OCI-M1 (cell line): ENCODE data around the gene HES6.

Experiments
- DNase-seq: peaks from one replicate; lab custom pipeline; 2025; lab: John Stamatoyannopoulos, UW

The HES6 gene

DNA sequence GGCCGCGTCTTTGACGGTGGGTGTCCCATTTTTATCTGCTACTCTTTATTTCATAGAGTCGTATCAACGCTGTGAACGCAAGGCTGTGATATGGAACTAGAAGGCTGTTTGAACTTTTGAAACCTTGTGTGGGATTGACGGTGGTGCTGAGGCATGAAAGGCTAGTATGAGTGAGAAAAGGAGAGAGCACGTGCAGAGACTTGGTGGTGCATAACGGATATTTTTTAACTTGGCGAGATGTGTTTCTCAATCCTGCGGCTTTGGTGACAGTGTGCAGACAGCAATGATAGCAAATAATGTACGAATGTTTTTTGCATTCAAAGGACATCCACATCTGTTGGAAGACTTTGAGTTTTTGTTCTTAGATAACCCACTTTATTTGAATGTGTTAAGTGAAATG is 6.2 kb downstream of the HES6 start:
- DNase-seq: no peak

DNA sequence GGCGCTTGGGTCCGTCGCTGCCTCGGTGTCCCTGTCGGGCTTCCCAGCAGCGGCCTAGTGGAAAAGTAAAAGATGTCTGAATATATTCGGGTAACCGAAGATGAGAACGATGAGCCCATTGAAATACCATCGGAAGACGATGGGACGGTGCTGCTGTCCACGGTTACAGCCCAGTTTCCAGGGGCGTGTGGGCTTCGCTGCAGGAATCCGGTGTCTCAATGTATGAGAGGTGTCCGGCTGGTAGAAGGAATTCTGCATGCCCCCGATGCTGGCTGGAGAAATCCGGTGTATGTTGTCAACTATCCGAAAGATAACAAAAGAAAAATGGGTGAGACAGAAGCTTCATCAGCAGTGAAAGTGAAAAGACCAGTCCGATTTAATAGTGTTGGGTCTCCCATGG is 8.0 kb downstream of the HES6 start:
- no peak for DNase-seq

DNA sequence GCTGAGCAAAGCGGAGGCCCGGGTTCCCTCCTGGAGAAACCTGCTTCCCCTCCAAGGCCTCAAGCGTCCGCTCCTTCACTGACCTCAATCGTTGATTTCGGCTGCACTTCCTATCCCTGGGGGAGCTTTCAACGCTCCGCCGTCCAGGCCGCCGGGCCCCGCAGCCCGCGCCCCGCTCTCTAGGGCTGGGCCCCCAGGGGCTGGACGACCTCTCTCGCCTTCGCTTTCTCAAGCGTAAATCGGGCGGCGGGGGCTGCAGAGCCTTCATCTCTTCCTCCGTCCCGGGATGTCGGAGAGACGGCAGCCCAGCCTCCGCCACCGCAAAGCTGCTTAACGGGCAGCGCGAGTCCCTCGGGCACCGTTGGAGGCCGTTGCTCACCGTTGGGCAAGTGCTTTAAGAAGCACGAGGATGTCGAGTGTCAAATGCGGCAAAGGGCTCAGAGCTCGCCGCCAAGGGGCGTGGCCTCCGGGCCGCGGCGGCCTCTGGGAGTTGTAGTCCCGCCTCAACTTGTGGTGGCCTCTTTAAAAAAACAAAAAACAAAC is 8.5 kb downstream of the HES6 start:
- DNase-seq: peak; percentile 48

DNA sequence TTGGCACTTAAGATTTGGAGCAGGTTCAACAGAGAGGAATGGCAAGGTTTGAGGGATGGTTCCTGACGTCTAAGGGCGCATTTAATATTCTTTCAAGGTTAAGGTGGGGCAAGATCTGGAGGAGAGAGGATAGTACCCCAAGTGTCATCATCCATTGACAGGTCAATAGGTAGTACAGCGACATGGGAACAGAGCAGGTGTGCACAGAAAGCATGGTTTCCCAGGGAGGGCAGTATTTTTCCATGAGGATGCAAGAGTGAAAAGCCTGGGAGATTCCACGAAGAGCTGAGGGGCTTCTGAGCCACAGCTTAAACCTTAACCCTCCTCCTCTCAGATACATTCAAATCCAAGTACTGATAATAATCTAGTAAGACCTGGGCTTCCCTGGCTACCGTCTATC is 9.1 kb downstream of the HES6 start:
- DNase-seq: no peak

DNA sequence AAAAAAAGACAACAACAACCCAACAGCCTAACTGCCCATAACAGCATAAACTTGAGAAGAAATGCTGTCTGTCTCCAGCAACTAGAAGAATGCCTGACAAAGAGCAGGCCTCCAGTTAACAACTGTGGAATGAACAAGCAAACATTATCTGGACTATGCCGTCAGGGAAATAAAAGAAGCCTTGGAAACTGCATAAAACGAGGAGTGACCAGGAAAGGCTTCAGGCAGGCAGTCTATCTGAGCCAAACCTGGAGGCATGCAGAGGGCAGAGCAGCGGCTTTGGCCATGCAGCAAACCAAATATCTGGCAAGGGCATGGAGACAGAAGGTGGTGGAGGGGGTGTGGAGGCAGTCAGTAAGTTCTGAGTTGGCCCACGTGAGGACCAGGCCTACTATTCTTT is 11.1 kb downstream of the HES6 start:
- DNase-seq: no peak

DNA sequence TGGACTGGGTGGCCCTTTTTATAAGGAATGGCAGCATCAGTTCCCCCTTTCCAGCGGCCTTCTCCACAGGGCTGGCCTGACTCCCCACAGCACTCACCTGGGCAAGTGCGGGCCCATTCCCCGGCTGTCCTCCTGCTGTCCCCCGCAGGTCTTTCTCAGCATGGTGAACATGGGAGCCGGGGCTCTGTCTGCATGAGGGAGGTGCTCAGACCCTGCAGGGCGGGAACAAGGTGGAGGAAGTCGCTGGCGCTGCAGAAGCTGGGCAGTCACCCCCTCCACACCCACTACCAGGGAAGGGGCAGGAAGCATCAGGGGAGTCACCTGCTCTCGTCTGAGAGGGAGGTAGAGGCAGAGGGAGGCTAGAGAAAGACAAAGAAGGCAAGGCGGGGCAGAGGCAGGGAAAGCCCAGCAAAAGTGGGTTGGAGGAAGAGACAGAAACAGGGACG is 12.2 kb downstream of the HES6 start:
- no peak for DNase-seq

DNA sequence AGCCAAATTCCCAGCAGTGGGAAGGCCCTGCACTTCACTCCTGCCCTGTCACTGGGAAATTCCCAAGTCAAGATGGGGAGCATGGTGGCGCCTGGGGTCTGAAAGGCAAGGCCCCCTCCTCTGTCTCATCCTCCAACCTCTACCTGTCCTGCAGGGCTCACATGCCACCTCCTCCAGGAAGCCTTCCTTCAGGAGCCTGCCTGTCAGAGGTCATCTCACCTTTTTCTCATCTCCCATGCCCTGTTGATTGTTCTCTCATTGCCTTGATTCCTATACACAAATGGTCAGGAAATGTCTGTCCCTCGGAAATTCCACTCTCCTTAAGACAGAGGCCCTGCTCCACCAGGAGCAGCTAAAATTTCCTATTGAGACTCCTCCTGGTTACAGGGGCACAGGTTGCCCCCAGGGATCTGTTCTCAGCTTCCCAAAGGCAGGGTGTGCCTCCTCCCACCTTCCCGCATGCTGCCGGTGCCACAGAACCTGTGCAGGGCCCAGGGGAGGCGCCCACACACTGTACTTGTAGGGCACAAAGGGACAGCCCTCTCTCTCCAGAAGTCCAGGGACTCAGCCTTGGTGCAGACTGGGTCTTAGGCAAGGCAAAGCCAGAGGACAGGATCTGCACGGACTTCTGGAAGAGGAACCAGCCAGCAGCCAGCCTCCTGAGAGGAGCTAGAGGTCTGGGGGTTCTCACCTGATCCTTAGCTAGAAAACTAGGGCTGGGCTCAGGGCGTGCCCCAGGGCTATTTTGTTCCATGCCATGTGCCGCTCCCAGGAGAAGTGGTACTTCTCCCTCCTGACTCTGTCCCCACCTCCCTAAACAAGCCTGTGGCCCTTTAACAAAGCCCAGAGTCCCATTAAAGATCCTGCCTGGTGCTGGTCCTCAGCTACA is 12.9 kb downstream of the HES6 start:
- DNase-seq: no peak

DNA sequence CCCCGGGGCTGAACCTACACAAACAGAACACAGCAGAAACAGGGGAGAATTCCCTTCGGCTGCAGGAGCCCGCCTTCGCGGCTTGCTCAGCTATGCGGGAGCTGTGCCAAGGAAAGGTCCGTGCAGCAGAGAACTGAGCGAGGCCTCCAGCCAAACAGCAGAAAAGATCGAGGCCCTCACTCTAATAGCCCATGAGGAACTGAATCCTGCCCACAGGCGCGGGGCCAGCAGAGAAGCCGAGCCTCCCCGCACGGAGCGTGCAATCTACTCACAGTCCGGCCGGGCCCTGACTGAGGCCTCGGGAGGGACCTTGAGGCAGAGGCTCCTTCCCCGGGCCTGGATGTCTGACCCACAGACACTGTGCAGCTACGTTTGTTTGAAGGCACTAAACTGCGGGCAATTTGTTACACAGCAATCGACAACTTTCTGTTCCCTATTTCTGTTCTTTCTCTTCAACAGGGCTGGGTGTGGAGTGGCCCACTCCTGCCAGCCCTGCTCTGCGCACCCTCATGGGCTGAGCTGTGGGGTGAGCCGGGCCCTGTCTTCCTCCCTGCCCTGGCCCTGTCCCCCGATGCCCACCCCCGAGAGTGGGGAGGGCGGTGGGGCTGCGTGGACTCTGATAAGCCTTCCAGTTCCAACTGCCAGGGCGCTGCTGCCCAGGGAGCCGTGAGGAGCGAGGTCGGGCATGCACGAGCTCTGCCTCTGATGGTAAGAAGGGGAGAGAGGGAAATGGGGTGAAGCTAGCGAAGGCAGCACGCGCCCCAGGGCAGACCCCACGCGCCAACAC is 13.7 kb downstream of the HES6 start:
- no peak for DNase-seq

DNA sequence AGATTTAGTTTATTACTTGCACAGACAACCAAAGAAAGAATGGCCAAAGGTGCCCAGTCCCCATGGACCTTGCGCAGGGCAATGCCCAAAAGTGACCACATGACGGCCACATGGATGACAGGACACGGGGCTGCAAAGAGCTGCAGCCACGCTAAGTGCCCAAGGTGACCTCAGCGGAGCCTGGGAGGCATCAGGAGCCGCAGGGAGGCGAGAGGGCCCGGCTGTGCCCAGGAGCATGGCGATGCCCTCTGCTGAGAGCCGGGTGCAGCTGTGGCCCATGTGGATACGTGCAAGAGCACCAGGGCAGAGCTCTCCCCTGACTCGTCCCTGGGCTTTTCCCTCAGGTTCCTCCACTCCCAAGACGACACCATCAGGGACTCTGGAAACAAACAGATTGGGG is 14.7 kb downstream of the HES6 start:
- no peak for DNase-seq

DNA sequence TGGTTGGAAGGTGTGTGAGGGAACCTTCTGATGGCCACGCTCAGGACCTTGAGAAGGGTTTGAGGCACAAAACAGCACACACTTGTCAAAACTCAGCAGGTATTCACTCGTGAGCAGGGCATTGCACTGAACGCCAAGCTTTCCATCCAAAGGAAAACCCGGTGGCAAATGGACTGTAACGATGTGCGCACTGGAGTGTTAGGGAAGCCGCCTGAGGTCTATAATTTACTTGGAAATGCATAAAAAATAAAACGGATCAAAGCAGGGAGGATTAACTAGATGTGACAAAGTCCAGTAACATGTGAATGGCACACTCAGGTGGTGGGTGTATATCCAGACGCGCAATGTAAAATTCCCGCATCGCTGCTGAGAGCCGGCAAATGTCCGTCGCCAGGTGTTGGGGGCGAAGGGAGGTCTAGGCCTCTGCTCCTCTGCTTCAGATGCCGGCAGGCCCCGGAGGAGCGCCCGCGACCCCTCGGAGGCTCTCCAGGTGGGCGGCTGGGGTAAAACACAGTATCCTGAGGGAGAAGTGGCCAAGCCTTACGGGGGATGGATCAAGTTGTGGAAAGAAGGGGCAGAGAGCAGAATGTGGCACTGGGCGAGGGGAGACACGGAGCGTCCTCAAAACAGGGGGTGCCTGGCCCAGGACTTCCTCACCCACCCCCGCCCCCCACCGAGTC is 15.3 kb downstream of the HES6 start:
- no peak for DNase-seq

DNA sequence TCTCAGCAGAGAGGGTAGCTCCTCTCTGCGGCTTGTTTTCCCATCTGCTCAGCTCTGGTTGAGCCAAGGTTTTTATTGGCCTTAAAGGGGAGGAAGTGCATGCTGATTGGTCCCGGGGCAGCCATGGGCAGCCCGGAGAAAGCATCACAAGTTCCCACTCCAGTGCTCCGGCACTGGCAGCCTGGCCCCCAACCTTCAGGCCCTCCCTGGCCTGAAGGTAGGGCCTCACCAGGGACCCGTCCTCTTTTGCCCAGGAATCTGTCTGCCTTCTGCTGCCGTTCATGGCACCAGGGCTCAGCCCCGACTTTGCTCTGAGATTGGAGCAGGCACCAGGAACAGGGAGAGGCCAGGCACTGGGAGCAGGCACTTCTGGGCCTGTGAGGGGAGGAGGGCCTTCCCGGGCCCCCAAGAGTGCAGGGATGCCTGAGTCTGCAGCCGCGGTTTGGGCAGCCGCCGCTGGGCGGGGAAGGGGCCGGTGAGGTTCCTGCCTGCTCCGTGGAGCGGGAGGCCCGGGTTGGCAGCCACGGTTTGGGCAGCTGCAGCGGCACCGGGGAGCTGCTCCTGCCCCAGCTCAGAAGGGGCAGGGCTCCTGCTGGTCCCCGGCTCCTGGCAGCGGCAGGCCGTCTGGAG is 18.8 kb downstream of the HES6 start:
- no peak for DNase-seq

DNA sequence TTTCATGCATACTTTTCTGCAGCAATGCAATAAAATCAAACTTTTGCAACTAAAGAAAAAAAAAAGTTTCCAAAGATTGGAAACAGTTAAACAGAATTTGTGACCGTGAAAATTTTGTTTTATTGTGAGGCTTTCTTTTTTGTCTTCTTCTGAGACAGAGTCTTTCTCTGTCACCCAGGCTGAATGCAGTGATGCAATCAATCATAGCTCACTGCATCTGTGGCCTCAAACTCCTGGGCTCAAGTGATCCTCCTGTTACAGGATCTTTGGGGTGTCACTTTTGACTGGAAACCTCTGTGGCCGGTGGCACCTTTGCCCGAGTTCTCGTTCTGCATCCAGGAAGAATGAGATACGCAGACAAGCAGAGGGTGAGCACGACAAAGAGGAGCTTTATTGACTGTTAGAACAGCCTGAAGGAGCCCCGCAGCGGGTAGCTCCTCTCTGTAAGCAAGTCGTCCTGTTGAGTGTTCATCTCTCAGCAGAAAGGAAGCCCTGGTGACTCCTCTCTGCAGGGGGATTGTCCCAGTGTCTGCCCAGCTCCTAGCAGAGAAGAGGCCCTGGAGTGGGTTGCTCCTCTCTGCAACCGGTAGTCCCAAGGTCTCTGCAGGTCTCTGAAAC is 19.5 kb downstream of the HES6 start:
- DNase-seq: no peak

DNA sequence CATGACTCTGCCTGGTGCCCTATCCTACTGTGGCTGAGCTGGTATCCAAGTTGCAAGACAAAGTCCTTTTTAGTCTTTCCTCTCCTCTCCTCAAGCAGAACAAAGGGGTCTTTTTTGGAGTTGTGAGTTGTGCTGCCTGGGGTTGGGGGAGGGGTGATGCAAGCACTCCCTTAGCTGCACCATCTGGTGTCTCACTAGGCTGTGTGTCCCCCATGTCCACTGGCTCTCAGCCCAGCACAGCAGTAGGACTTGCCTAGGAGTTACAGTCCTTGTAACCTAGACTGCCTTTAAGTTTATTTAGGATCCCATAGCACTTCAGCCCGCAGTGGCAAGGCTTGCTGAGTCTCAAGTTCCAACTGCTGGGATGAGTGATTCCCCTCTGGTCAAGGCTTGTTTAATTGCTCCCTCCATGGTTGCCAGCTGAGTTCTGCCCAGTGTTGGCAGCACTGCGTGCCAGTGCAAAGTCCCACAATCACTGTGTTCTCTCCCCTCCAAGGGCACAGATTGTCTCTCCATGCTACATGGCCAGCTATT is 23.1 kb downstream of the HES6 start:
- DNase-seq: no peak

DNA sequence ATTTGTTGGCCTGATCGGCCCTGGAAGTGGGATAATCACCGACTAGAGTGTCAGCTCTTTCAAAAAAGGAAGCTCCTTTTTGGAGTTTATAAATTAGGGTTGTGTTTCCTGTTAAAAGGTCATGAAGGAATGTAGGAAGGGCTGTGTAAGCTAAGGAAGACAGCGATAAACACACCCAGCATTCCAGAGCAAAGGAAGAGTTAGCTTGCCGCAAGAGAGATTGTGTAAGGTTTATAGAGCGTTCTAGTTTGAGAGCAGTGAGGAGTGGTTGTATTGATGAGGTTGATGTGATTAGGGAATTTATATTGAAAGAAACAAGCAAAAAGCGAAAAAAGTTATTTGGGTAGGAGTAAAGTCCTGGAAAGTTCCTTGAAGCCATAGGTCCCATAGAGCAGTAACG is 32.8 kb downstream of the HES6 start:
- DNase-seq: no peak

DNA sequence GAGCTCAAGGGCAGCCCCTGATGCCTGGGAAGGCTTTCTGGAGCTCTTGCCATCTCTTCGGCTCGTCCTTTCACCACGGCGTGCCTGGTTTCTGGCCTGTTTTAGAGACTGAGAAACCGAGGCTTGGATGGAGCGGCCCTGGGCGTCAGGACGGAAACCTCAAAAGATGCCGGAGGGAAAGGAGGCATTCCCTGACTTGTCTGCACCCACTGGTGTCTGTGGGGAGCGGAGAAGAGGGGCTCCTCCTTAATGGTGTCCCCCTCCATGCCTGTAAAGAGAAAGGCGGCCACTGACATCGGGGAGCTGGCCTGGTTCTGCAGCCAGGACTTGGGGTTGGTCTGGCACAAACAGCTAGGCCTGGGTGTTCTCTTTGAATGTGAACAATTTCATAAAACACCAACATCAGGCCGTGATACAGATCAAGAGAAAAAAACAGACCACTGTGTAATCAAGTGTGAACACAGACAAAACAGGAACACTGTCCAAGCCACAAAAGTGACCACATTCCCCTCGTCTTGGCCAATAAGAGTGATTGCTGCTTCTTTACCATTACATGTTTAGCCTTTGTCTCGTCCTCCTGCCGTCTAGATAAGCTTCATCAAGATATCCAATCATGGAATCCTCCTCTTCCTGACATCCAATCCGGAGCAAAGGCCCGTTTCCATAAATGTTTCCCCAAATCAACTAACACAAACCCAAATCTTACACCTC is 35.7 kb downstream of the HES6 start:
- peak; percentile 97 for DNase-seq

DNA sequence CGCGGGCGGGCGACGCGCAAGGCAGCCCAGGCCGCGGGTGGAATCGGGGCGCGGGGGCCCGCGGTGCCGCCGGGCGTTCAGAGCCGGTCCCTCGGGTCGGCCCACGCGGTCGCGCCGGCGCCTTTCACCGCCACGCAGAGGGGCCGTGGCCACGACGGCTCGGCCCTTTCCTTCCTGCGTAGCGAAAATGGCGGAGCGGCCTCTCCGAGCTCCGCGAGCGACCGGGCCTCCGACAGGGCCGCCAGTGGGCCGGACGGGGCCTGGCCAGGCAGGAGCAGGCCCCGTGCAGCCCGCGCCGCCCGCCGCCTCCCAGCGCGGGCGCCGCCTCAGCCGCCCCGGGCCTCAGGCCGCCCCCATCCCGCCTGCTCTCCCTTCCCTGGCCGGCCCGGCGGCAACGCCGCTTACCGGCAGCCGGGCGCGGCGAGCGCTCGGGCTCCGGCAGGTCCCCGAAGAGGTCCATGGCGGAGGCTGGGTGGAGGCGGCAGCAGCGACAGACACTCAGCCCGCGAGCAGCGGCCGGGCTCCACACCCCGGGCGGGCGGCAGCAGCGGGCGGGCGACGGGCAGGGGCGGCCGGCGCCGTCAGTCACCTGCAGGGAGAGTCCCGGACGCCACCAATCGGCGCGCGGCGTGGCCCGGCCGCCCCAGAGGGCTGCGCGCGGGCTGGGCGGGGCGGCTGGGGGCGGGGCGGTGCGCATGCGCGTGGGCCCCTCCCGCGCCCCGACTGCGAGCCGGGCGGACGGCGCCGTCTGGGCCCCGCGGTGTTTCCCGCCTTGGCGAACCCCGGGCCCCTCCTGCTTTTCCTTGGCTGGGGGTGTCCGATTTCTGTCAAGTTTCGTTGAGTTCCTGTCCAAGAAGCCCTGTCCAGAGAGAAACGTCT is 36.5 kb downstream of the HES6 start, which contains the start of gene ILKAP:
Gene ILKAP (minus strand): TSS at position 602 of the 879 bp plus-strand sequence. CDS start 142 bp downstream, at position 460.
- peak; percentile 91 for DNase-seq

DNA sequence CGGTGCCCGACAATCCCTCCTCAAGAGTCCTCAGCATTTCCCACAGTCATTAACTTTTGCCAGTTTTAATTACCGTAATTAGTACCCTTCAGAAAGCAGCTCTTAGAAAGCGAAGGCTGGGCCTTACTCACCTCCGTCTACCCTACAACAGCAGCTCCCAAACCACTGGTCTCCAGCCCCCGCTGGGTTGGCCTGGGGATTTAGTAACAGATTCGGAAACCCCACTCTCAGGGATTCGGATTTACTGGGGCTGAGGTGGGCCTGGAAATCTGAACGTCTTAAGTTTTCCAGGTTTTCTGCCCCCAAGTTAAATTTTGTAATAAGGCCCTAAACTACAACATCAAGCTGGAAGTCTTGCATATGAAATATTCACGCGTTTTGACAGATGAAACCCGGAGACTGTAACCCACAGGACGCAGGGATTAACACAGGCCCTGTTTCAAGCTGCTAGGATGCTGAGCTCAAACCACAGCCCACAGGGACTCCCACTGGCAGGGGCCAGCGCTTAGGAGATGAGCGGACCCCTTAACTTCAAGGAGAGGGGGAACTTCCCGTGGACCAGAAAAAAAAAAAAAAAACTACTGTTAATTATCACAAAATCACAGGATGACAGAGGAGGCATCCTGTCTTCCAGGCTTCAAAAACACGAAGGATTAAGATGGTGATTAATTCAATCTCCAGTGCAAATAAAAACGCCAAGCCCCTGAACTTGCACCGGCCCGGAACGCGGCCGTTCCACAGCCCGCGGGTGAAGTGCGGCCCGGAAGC is 37.3 kb downstream of the HES6 start:
- peak; percentile 34 for DNase-seq

DNA sequence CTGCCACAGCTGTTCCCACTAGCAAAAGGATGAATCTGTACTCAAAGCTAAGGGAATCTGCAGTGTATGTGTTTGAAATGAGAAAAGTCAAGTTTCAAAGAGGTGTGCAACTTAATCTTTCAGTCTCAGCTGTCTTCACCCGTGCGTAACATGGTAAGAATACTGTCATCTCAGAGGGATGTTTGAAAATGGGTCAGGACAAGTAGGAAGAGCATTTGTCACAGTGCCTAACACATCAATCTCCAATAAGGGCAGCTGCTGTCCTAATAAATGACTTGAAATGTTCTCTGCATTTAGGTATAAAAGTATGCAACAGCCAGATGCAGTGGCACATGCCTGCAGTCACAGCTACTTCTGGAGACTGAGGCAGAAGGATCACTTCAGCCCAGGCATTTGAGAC is 49.4 kb downstream of the HES6 start:
- DNase-seq: no peak
